PFSK-1 (cell line): ENCODE measurements around the gene KMT2D.

Experiments
- FOXP2 ChIP-seq: optimal IDR thresholded peaks from 2 replicates; pipeline ENCODE3; 2011; ENCODE audit warnings: borderline replicate concordance, control low read depth, inconsistent platforms; ENCODE audit not compliant: insufficient read depth; ENCODE audit errors: extremely low read length, extremely low read depth
- POLR2AphosphoS5 ChIP-seq: IDR thresholded peaks from 2 replicates; pipeline ENCODE4 v1.6.1; 2012; ENCODE audit warnings: low read depth, mild to moderate bottlenecking, control low read depth, low read length, moderate library complexity
- REST ChIP-seq, 2 experiments: IDR thresholded peaks; 2 replicates each; pipeline versions ENCODE4 v1.6.1 to v1.8.0; 2011 to 2012; ENCODE audit warnings: low read depth in 2 of 2, low read length in 2 of 2, control low read depth in 1 of 2, inconsistent platforms in 1 of 2, mild to moderate bottlenecking in 1 of 2, moderate library complexity in 1 of 2; ENCODE audit not compliant: insufficient read depth in 1 of 2
- SIN3A ChIP-seq: IDR thresholded peaks from 2 replicates; pipeline ENCODE4 v1.6.1; 2012; ENCODE audit warnings: mild to moderate bottlenecking, low read length, moderate library complexity, borderline replicate concordance; ENCODE audit not compliant: insufficient read depth
- TAF1 ChIP-seq: IDR thresholded peaks from 2 replicates; pipeline ENCODE4 v1.6.1; 2012; ENCODE audit warnings: low read length, control low read depth, borderline replicate concordance; ENCODE audit not compliant: insufficient read depth

KMT2D gene

GRCh38 chr12:49028666-49029275, 31.8 kb downstream of the KMT2D start:
- TF ChIP-seq TAF1 = no peak
- no peak for TF ChIP-seq SIN3A
- TF ChIP-seq POLR2AphosphoS5 = no peak
- no peak for TF ChIP-seq FOXP2
- no peak for TF ChIP-seq REST (IDR thresholded peaks at IDR 0.05; ENCODE audit: insufficient read depth in 1 of 2, low read depth in 2 of 2, low read length in 2 of 2)

GRCh38 chr12:49027846-49028555, 32.6 kb downstream of the KMT2D start:
- TF ChIP-seq SIN3A = no peak
- TF ChIP-seq POLR2AphosphoS5 = no peak
- TF ChIP-seq REST (IDR thresholded peaks at IDR 0.05; ENCODE audit: insufficient read depth in 1 of 2, low read depth in 2 of 2, low read length in 2 of 2) = no peak
- TF ChIP-seq TAF1 = no peak
- no peak for TF ChIP-seq FOXP2

GRCh38 chr12:49026678-49027480, 33.7 kb downstream of the KMT2D start:
- TF ChIP-seq SIN3A = no peak
- no peak for TF ChIP-seq POLR2AphosphoS5
- TF ChIP-seq FOXP2 = no peak
- TF ChIP-seq TAF1 = no peak

- TF ChIP-seq TAF1 = no peak
- no peak for TF ChIP-seq REST (IDR thresholded peaks at IDR 0.05; ENCODE audit: insufficient read depth in 1 of 2, low read depth in 2 of 2, low read length in 2 of 2)
- no peak for TF ChIP-seq POLR2AphosphoS5
- no peak for TF ChIP-seq FOXP2
- no peak for TF ChIP-seq SIN3A
These were observed 34.5 kb downstream of the KMT2D start for GRCh38 chr12:49026101-49026500.

- no peak for TF ChIP-seq POLR2AphosphoS5
- no peak for TF ChIP-seq REST (IDR thresholded peaks at IDR 0.05; ENCODE audit: insufficient read depth in 1 of 2, low read depth in 2 of 2, low read length in 2 of 2)
- TF ChIP-seq TAF1 = no peak
- TF ChIP-seq FOXP2 = no peak
- TF ChIP-seq SIN3A = no peak
These were observed 35.1 kb downstream of the KMT2D start for GRCh38 chr12:49025463-49025862.
